GM10266 (cell line): ENCODE data around the gene CACNG7.

Experiments used
- DNase-seq: peaks from one replicate; pipeline ENCODE4 v3.0.0; 2012; ENCODE audit errors: extremely low spot score
- CTCF ChIP-seq: IDR thresholded peaks from 2 replicates; pipeline ENCODE4 v1.5.1; 2012; ENCODE audit warnings: mild to moderate bottlenecking, low read depth; ENCODE audit not compliant: control insufficient read depth, insufficient read depth; ENCODE audit errors: missing control alignments

Gene CACNG7

GRCh38 chr19:53988981-53989380, 79.9 kb downstream of the CACNG7 start:
- DNase-seq, result no peak
- no peak for TF ChIP-seq CTCF

- no peak for TF ChIP-seq CTCF
- no peak for DNase-seq
Measured at GRCh38 chr19:53989600-53990533, 80.8 kb downstream of the CACNG7 start.

- DNase-seq, result peak; percentile 68
Measured at GRCh38 chr19:53991224-53992113, 82.4 kb downstream of the CACNG7 start, which contains the start of gene CACNG6. Gene CACNG6, plus strand, starts transcription at chr19:53991637. Its CDS starts 1,241 bp downstream, at chr19:53992878.

GRCh38 chr19:53992211-53992610, 83.1 kb downstream of the CACNG7 start:
- DNase-seq, result no peak
- no peak for TF ChIP-seq CTCF

More at GRCh38 chr19:53991224-53992113, 82.4 kb downstream of the CACNG7 start, which contains the start of gene CACNG6:
- no peak for TF ChIP-seq CTCF

- no peak for DNase-seq
- no peak for TF ChIP-seq CTCF
Measured at GRCh38 chr19:53992815-53993214, 83.7 kb downstream of the CACNG7 start.

- TF ChIP-seq CTCF, result no peak
- no peak for DNase-seq
Measured at GRCh38 chr19:53993448-53993847, 84.4 kb downstream of the CACNG7 start.
